ENCODE results near the gene PTGES3L.
"Not testable (repeated sequence)": the region's sequence is repeated elsewhere in the genome, so short reads cannot be mapped to it uniquely, and the experiment has no call there.

PTGES3L gene

DNA sequence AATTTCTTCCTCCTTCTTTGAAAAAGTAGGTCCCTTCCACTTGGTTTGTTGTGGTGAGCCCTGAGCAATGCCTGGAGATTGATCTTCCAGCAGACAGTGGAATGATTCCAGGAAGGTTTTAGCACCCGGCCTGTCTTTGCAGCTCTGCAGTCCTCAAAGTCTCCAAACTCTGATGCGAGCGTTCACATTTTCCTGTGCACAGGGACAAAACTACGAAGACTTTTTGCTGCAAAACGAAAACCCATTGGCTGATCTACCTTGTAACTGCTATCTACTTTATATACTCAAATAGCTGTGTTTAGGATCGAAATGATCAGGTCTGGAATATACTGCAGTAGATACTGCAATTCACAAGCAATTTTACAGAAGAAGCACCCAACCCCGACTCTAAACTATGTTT, 57.6 kb downstream of the PTGES3L start:
- H3K27me3 ChIP-seq (ENCODE audit: insufficient read depth, insufficient read length): no peaks in the 10 kb centered on the region

DNA sequence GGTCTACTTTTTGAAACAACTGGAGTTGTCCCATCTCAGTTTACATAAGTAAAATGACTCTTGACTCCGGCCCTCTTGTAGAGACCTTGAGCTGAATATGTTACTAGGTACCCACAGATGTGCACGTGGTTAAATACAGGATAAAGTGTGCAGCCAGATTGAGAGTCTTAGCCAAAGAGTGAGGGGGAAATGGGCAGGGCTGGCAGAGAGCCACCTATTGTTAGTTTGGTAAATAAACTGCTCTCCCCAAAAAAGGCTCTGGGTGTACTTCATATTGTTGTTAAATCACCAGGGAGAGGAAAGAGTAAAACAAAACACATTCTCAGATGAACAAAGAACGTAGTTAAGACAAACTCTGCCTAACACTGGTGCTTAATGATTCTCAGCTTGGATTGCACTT, 59.0 kb downstream of the PTGES3L start:
- Histone ChIP-seq H3K4me3 (ENCODE audit: insufficient read length, low read depth) (no peak overlapping the region), H3K4me1 (ENCODE audit: insufficient read depth, insufficient read length) (peaks cover 2% of the 10 kb centered on the region), H3K9me3 (ENCODE audit: insufficient read depth, low read length) (no peaks in the 10 kb centered on the region), H3K36me3 (ENCODE audit: insufficient read depth, insufficient read length, low read length) (no peaks in the 10 kb centered on the region), H3K27me3 (ENCODE audit: insufficient read depth, insufficient read length) (no peaks in the 10 kb centered on the region), H3K9ac (ENCODE audit: insufficient read length, low read depth) (no peak overlapping the region)
- DNase-seq (ENCODE audit: low read depth, low spot score): no peak
- TF ChIP-seq SUZ12 (IDR thresholded peaks at IDR 0.05; ENCODE audit: extremely low read depth, insufficient read depth, insufficient read length) (no peak), ZNF274 (IDR thresholded peaks at IDR 0.05; ENCODE audit: low read depth, low read length) (no peak), YY1 (IDR thresholded peaks at IDR 0.05; ENCODE audit: insufficient read depth, insufficient read length) (no peak)

More for the DNA sequence above, 57.6 kb downstream of the PTGES3L start:
- Histone ChIP-seq H3K4me3 (ENCODE audit: insufficient read length, low read depth) (no peak overlapping the region), H3K4me1 (ENCODE audit: insufficient read depth, insufficient read length) (peaks cover 2% of the 10 kb centered on the region), H3K9me3 (ENCODE audit: insufficient read depth, low read length) (no peaks in the 10 kb centered on the region), H3K36me3 (ENCODE audit: insufficient read depth, insufficient read length, low read length) (no peaks in the 10 kb centered on the region), H3K9ac (ENCODE audit: insufficient read length, low read depth) (no peak overlapping the region)
- TF ChIP-seq YY1 (IDR thresholded peaks at IDR 0.05; ENCODE audit: insufficient read depth, insufficient read length) (no peak), SUZ12 (IDR thresholded peaks at IDR 0.05; ENCODE audit: extremely low read depth, insufficient read depth, insufficient read length) (no peak), ZNF274 (IDR thresholded peaks at IDR 0.05; ENCODE audit: low read depth, low read length) (no peak)
- no peak for DNase-seq (ENCODE audit: low read depth, low spot score)

DNA sequence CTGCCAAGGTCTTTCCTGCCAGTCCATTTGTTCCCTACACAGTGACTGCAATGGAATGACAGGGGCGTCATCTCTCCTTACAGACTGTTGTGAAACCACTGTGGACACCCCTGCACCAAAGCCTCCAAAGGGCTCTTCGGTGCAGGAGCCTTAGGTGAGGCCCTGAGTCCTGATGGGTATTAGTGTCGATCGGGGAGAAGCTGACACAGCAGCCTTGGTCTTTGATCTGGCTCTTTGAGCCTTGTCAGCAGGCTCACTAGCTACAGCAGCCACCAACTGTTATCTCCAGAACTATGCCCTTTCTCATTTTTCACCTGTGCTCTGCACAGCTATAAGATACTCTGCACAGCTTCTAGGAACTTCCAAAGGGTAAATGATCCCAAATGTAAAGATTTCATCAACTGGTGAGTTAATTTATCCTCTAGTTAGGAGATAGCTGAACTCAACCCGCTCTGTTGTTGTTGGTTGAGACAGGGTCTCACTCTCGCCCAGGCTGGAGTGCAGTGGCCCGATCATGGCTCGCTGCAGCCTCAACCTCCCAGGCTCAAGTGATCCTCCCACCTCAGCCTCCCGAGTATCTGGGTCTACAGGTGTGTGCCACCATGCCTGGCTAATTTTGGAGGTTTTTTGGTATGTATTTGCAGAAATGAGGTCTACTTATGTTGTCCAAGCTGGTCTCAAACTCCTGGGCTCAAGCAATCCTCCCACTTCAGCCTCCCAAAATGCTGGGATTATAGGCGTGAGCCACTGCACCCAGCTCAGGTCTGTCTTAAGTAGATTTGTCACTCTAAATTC, 59.6 kb downstream of the PTGES3L start:
- H3K9ac ChIP-seq (ENCODE audit: insufficient read length, low read depth): no peak overlapping the region
- TF ChIP-seq SUZ12 (IDR thresholded peaks at IDR 0.05; ENCODE audit: extremely low read depth, insufficient read depth, insufficient read length) (no peak), YY1 (IDR thresholded peaks at IDR 0.05; ENCODE audit: insufficient read depth, insufficient read length) (no peak), ZNF274 (IDR thresholded peaks at IDR 0.05; ENCODE audit: low read depth, low read length) (no peak)
- H3K9me3 ChIP-seq (ENCODE audit: insufficient read depth, low read length): no peaks in the 10 kb centered on the region
- H3K36me3 ChIP-seq (ENCODE audit: insufficient read depth, insufficient read length, low read length): no peaks in the 10 kb centered on the region
- H3K4me1 ChIP-seq (ENCODE audit: insufficient read depth, insufficient read length): peaks cover 2% of the 10 kb centered on the region
- no peak overlapping the region for H3K4me3 ChIP-seq (ENCODE audit: insufficient read length, low read depth)
- no peak for DNase-seq (ENCODE audit: low read depth, low spot score)
- no peaks in the 10 kb centered on the region for H3K27me3 ChIP-seq (ENCODE audit: insufficient read depth, insufficient read length)

DNA sequence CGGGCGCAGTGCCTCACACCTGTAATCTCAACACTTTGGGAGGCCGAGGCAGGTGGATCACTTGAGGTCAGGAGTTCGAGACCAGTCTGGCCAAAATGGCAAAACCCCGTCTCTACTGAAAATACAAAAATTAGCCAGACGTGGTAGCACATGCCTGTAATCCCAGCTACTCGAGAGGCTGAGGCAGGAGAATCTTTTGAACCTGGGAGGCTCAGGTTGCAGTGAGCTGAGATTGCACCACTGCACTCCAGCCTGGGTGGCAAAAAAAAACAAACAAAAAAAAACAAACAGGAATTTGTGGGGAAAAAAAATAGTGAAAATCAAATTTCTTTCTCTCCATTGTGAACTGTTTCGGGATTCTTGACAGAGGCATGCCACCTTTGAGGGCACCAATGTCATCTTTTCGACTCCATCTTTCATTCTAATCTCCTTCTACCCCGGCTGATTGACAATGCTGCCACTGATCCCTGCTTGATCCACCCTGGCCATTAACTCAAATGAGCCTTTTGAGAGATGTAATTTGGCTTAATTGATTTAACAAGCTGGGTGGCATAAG, 60.3 kb downstream of the PTGES3L start:
- H3K4me1 ChIP-seq (ENCODE audit: insufficient read depth, insufficient read length); H3K4me3 ChIP-seq (ENCODE audit: insufficient read length, low read depth); H3K9ac ChIP-seq (ENCODE audit: insufficient read length, low read depth); H3K27me3 ChIP-seq (ENCODE audit: insufficient read depth, insufficient read length); DNase-seq (ENCODE audit: low read depth, low spot score); H3K9me3 ChIP-seq (ENCODE audit: insufficient read depth, low read length); H3K36me3 ChIP-seq (ENCODE audit: insufficient read depth, insufficient read length, low read length): not testable (repeated sequence)

DNA sequence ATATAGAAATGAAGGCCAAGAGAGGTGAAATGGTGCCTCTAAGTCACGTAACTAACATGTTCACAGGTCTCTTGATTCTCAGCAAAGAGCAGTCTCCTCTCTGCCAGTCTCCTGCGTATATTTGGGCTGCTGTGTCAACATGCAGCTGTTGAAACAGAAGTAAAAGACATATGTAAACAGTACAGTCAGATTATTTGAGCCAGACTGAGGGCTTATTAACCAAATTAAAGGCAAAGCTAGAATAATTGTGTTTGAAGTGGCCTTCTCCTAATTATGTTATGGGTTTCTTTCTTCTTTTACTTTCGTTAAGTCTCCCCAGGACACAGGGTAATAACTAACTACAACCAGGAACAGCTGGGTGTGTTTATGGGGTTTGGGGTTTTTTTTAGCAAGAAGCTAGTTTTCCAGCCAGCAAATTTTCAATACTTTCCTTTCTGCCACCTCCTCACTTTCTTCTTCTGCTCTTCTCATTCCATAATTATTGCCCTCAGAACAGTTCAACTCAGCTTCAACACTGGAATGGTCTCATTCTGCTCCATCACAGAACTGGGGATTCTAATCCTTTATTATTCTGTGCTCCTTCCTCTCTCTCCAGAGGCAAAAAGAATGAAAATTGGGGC, 60.9 kb downstream of the PTGES3L start:
- no peaks in the 10 kb centered on the region for H3K36me3 ChIP-seq (ENCODE audit: insufficient read depth, insufficient read length, low read length)
- H3K4me1 ChIP-seq (ENCODE audit: insufficient read depth, insufficient read length): peaks cover 2% of the 10 kb centered on the region
- DNase-seq (ENCODE audit: low read depth, low spot score): no peak
- no peaks in the 10 kb centered on the region for H3K9me3 ChIP-seq (ENCODE audit: insufficient read depth, low read length)
- no peak overlapping the region for H3K9ac ChIP-seq (ENCODE audit: insufficient read length, low read depth)
- H3K27me3 ChIP-seq (ENCODE audit: insufficient read depth, insufficient read length): no peaks in the 10 kb centered on the region
- no peak overlapping the region for H3K4me3 ChIP-seq (ENCODE audit: insufficient read length, low read depth)
- TF ChIP-seq SUZ12 (IDR thresholded peaks at IDR 0.05; ENCODE audit: extremely low read depth, insufficient read depth, insufficient read length) (no peak), YY1 (IDR thresholded peaks at IDR 0.05; ENCODE audit: insufficient read depth, insufficient read length) (no peak), ZNF274 (IDR thresholded peaks at IDR 0.05; ENCODE audit: low read depth, low read length) (no peak)

Measured in NT2/D1 (cell line).